OCI-LY3 (cell line): ENCODE data around the gene BSX.

Experiments used
- EZH2phosphoT487 ChIP-seq: fragments of 200-600 bp; shearing (Covaris generic); IDR thresholded peaks from 2 replicates; pipeline ENCODE4 v1.6.1; 2018; ENCODE audit warnings: antibody characterized with exemption, mixed run types, low read depth
- TF ChIP-seq, protein P1 (sequence below): fragments of 200-600, 300-600 bp; sonication (generic); IDR thresholded peaks from 2 replicates; pipeline ENCODE4 v1.5.1; 2014; ENCODE audit warnings: antibody characterized with exemption, low read length, low read depth

DNA sequence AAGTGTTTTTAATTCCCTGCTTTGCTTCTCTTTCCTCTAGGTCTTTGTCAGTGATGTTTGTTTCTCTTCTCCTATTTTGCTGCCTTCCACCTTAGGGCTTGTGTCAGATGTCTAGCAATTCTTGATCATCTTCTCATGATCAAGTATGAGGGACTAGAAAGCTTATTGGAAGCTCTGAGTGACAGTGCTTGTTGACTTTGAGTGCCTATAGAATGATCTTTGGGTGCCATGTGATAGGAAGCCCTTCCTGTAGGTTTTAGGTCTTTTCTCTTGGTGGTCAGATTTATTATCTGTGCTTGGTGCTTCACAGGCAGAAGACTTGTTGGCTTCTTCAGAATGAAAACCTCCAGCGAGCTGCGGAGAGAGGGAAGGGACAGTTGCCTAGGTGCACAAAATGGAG lies 43.1 kb downstream of the BSX start:
- TF ChIP-seq, protein P1, sequence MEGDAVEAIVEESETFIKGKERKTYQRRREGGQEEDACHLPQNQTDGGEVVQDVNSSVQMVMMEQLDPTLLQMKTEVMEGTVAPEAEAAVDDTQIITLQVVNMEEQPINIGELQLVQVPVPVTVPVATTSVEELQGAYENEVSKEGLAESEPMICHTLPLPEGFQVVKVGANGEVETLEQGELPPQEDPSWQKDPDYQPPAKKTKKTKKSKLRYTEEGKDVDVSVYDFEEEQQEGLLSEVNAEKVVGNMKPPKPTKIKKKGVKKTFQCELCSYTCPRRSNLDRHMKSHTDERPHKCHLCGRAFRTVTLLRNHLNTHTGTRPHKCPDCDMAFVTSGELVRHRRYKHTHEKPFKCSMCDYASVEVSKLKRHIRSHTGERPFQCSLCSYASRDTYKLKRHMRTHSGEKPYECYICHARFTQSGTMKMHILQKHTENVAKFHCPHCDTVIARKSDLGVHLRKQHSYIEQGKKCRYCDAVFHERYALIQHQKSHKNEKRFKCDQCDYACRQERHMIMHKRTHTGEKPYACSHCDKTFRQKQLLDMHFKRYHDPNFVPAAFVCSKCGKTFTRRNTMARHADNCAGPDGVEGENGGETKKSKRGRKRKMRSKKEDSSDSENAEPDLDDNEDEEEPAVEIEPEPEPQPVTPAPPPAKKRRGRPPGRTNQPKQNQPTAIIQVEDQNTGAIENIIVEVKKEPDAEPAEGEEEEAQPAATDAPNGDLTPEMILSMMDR, result no peak
- no peak for TF ChIP-seq EZH2phosphoT487
